ENCODE data around the gene MED28.
A peak's percentile ranks its signal among the peaks of the same experiment; 100 is the strongest.

- TF ChIP-seq ZBTB40 (IDR thresholded peaks at IDR 0.05; ENCODE audit: borderline replicate concordance), result no peak
- peak; percentile 51 for TF ChIP-seq MYC (IDR thresholded peaks at IDR 0.05; ENCODE audit: insufficient read depth, insufficient read length, insufficient replicate concordance, low read length, severe bottlenecking)
Observed at GRCh38 chr4:17576932-17577664, 37.3 kb upstream of the MED28 start, which contains the start of gene LAP3.

Data from GM12878 (cell line).